ENCODE results near the gene TPRA1. TPM values are rescaled to one million over a fixed set of nuclear protein-coding genes. Genes with fewer than 3 reads are reported as not detected.

TPRA1 gene
- total RNA-seq, 4 donors from 2014 or later: 19.2 to 25.7 (median 21.0) TPM

DNA sequence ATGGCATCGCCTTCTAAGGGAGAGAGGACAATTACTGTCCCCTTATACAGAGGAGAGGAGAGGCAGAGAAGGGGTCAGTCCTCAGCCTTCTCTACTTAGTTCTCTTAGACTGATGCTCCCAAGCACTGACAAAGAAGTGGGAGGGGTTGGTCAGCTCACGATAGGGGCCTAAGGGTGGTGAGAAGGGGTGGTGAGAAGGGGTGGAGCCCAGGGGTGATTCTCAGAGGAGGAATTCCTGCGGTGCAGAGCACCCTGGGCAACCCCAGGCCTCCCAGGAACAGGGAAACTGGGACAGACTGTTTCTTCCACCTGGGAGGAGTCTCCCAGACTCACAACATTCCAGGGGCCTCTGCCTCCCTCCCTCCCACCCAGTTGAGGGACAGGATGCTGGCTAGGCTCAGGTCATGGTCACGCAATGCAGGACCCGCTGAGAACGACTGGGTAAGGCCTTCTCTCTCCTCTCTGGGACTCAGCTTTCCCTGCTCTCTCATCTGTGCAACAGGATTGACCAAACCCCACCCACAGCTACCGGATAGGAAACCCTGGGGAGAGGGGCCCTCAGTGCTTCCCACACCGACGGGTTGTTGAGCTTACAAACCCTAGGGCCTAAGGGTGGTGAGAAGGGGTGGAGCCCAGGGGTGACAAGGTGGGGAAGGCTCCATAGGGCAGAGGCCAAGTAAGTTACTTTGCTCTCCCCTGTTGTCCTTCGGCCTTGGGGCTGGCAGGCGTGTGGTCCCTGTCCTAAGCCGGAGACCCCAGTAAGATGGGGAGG, 1.5 kb downstream of the TPRA1 start:
- intact Hi-C loops (cut with DNase I): no loop called here
- no peak for DNase-seq
- H3K36me3 ChIP-seq: no peaks in the 10 kb centered on the region
- H3K4me3 ChIP-seq: peak overlapping the region; percentile 65 to 88 (median 82)
- no peaks in the 10 kb centered on the region for H3K9me3 ChIP-seq
- peak overlapping the region; percentile 87 to 97 (median 91) for H3K27ac ChIP-seq
- WGBS, 2 donors: 16 to 18% methylated on average over 9 to 10 of the region's 12 CpGs
- no peaks in the 10 kb centered on the region for H3K27me3 ChIP-seq
- no peak for TF ChIP-seq POLR2A (IDR thresholded peaks at IDR 0.05)
- TF ChIP-seq, protein P1, sequence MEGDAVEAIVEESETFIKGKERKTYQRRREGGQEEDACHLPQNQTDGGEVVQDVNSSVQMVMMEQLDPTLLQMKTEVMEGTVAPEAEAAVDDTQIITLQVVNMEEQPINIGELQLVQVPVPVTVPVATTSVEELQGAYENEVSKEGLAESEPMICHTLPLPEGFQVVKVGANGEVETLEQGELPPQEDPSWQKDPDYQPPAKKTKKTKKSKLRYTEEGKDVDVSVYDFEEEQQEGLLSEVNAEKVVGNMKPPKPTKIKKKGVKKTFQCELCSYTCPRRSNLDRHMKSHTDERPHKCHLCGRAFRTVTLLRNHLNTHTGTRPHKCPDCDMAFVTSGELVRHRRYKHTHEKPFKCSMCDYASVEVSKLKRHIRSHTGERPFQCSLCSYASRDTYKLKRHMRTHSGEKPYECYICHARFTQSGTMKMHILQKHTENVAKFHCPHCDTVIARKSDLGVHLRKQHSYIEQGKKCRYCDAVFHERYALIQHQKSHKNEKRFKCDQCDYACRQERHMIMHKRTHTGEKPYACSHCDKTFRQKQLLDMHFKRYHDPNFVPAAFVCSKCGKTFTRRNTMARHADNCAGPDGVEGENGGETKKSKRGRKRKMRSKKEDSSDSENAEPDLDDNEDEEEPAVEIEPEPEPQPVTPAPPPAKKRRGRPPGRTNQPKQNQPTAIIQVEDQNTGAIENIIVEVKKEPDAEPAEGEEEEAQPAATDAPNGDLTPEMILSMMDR (IDR thresholded peaks at IDR 0.05): no peak
- H3K4me1 ChIP-seq: peaks cover 28 to 70% (median 38%) of the 10 kb centered on the region in 3 donors

DNA sequence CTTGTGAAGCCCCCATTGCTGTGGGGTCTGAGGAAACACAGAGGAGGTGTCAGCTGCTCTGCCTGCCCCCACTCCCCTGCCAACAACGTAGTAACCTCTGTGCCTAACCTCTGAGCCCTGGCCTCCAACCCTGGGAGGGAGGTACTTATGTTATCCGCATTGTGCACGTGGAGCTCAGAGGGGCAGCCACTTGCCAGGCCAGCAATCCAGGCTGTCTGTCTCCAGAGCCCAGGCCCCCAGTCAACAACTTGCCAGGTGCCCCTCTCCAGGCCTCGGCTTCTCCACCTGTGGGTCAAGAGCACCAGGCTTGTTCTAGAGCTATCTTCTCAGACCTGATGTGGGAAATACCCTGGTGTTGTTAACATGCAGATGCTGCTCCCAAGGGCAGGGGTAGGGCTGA, 2.7 kb downstream of the TPRA1 start:
- intact Hi-C loops (cut with DNase I): no loop called here
- WGBS, 2 donors: 92 to 100% methylated on average over 1 to 2 of the region's 4 CpGs
- H3K36me3 ChIP-seq: no peaks in the 10 kb centered on the region
- H3K9me3 ChIP-seq: no peaks in the 10 kb centered on the region
- no peak for DNase-seq
- H3K27me3 ChIP-seq: no peaks in the 10 kb centered on the region
- H3K4me1 ChIP-seq: peaks cover 28 to 70% (median 38%) of the 10 kb centered on the region in 3 donors
- H3K27ac ChIP-seq: no peak overlapping the region
- TF ChIP-seq, protein P1 (IDR thresholded peaks at IDR 0.05): no peak
- TF ChIP-seq POLR2A (IDR thresholded peaks at IDR 0.05): no peak
- H3K4me3 ChIP-seq: no peak overlapping the region

DNA sequence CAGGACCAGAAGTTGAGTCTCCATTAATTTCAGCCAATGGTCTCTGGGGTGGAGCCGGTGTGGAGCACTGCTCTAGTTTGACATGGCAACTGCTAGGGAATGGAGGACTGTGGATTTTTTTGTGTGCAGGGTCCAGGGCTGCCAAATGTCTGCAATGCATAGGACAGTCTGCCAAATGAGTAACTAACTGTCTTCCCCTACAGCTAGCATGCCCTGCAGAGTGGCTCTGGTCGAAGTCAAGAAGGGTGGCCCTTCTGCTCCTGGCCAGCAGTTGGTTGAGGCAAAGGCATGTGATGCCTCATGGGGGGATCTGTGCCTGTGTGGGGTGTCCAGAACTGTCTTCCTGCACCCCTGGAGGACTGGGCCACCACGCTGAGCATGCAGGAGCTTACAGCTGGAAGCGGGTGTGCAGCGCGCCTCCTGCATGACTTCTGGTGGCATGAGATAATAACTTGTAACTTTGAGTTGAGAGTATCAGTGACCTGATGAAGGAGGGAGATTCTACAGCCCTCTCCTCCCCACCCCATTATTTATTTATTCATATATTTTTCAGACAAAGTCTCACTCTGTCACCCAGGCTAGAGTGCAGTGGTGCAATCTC, 4.6 kb downstream of the TPRA1 start:
- peaks cover 22 to 61% (median 29%) of the 10 kb centered on the region in 3 donors for H3K4me1 ChIP-seq
- no peak for DNase-seq
- no peak overlapping the region for H3K4me3 ChIP-seq
- H3K27me3 ChIP-seq: no peaks in the 10 kb centered on the region
- TF ChIP-seq POLR2A (IDR thresholded peaks at IDR 0.05): no peak
- TF ChIP-seq, protein P1 (IDR thresholded peaks at IDR 0.05): no peak
- no peak overlapping the region for H3K27ac ChIP-seq
- no peaks in the 10 kb centered on the region for H3K9me3 ChIP-seq
- WGBS, 2 donors: 94 to 97% methylated on average over 5 of the region's 6 CpGs
- intact Hi-C loops (cut with DNase I): no loop called here
- H3K36me3 ChIP-seq: peaks cover 0 to 5% (median 0%) of the 10 kb centered on the region in 3 donors

DNA sequence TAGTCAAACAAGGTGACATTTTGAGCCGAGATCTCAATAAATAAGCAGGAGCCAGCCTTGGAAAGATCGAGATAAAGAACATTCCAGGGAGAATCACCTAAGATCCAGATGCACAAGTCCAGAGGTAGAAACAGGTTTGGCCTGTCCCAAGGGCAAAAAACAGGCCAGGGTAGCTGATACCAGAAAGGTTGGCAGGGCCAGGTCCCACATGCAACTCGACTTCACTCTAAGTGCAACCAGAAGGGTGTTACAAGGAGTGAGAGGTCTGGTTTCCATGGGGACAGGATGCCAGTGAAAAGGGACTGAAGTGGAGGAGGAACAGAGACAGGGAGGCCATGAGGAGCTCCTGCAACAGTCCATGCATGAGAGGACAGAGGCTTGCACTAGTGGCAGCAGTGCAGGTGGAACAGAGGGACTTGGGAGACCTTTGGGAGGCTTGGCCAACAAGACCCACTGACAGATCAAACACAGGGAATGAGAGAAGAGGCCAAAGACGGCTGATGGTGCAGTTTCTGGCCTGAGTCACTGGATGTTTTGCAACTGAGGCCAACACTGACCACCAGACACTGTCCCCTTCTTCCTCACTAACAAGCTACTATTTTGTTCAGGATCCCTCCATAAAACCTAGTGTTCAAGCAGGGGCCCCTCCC, 5.2 kb downstream of the TPRA1 start:
- no peak overlapping the region for H3K27ac ChIP-seq
- peaks cover 22 to 66% (median 29%) of the 10 kb centered on the region in 3 donors for H3K4me1 ChIP-seq
- H3K4me3 ChIP-seq: no peak overlapping the region
- H3K27me3 ChIP-seq: no peaks in the 10 kb centered on the region
- H3K36me3 ChIP-seq: peaks cover 0 to 12% (median 0%) of the 10 kb centered on the region in 3 donors
- no peak for DNase-seq
- TF ChIP-seq POLR2A (IDR thresholded peaks at IDR 0.05): no peak
- TF ChIP-seq, protein P1 (IDR thresholded peaks at IDR 0.05): no peak
- no peaks in the 10 kb centered on the region for H3K9me3 ChIP-seq
- WGBS, 2 donors: 42 to 66% methylated on average over 4 of the region's 4 CpGs
- intact Hi-C loops (cut with DNase I): no loop called here

DNA sequence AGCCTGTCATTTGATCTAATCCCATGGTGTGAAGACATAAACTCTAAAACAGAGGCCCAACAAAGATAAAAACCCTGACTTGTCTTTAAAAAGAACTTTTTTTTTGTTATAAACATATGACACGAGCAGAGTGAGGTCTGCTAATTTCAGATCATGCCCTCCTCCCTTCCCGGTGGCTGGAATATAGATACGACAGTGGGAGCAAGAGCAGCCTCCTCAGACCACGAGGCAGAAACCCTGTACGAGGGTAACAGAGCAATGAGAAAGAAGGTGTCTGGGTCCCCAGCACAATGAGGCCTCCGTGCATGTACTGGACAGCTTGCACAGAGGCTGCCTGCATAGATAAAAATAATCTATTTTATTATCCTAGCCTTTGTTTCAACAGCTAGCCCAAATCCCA, 5.8 kb downstream of the TPRA1 start:
- intact Hi-C loops (cut with DNase I): no loop called here
- TF ChIP-seq, protein P1 (IDR thresholded peaks at IDR 0.05): no peak
- no peak for TF ChIP-seq POLR2A (IDR thresholded peaks at IDR 0.05)
- Histone ChIP-seq H3K9me3 (no peaks in the 10 kb centered on the region), H3K27me3 (no peaks in the 10 kb centered on the region), H3K36me3 (peaks cover 0 to 17% (median 0%) of the 10 kb centered on the region in 3 donors), H3K27ac (no peak overlapping the region), H3K4me3 (no peak overlapping the region), H3K4me1 (peaks cover 22 to 67% (median 29%) of the 10 kb centered on the region in 3 donors)
- 85 to 90% methylated on average over 6 of the region's 6 CpGs for WGBS, 2 donors
- no peak for DNase-seq
